IMR-90 (cell line): Measurements from ENCODE around the gene CTDSPL. TPM values are rescaled to one million over a fixed set of nuclear protein-coding genes. Genes with fewer than 3 reads are reported as not detected.

Experiments used
- ATAC-seq: fragments of 200-7000 bp; cut with Tn5 transposase; 2 replicates; pipeline ENCODE4 v1.9.1; 2020; ENCODE audit warnings: low read depth, mild to moderate bottlenecking, moderate library complexity
- BruUV-seq: library from RNA; stranded (reverse); fragments of 400-500 nt; replicated peaks from 2 replicates; lab custom pipeline; 2021; lab: Mats Ljungman, UMichigan
- CTCF ChIA-PET: fragments of 300-600 bp; formaldehyde crosslinking; extraction: SDS; loops from one replicate; lab custom pipeline; 2021; ENCODE audit warnings: antibody characterized with exemption; lab: Yijun Ruan, JAX
- POLR2A ChIA-PET: fragments of 300-600 bp; sonication (Branson Sonifier 250); formaldehyde crosslinking; loops from one replicate; lab custom pipeline; 2022; ENCODE audit warnings: antibody characterized with exemption; ENCODE audit not compliant: unreplicated experiment; lab: Charles Lee
- DNase-seq: peaks from one replicate; pipeline ENCODE4 v3.0.0; 2013
- H2AFZ ChIP-seq: replicated peaks from 2 replicates; pipeline ENCODE3; 2013; ENCODE audit warnings: low read length, mild to moderate bottlenecking; ENCODE audit not compliant: poor library complexity
- H2AK5ac ChIP-seq: 2 replicates; pipeline ENCODE4 v1.6.1; 2013; ENCODE audit warnings: low read depth, low read length, inconsistent platforms
- H2AK9ac ChIP-seq: replicated peaks from 2 replicates; pipeline ENCODE3; 2013; ENCODE audit warnings: mild to moderate bottlenecking, low read depth, low read length, moderate library complexity; ENCODE audit not compliant: poor library complexity
- H2BK120ac ChIP-seq: 2 replicates; pipeline ENCODE4 v1.6.1; 2013; ENCODE audit warnings: low read depth, low read length, inconsistent platforms
- H2BK15ac ChIP-seq: 3 replicates; pipeline ENCODE4 v1.6.1; 2013; ENCODE audit warnings: low read depth, low read length, inconsistent platforms
- H2BK20ac ChIP-seq: 2 replicates; pipeline ENCODE4 v1.6.1; 2013; ENCODE audit warnings: low read depth, mild to moderate bottlenecking, inconsistent platforms, low read length, moderate library complexity
- H2BK5ac ChIP-seq: 2 replicates; pipeline ENCODE4 v1.6.1; 2013; ENCODE audit warnings: mild to moderate bottlenecking, low read depth, low read length, inconsistent platforms; ENCODE audit not compliant: poor library complexity, severe bottlenecking
- H3K14ac ChIP-seq: replicated peaks from 2 replicates; pipeline ENCODE4 v1.6.1; 2013; ENCODE audit warnings: low read depth, low read length, inconsistent platforms
- H3K18ac ChIP-seq: 2 replicates; pipeline ENCODE4 v1.6.1; 2013; ENCODE audit warnings: low read depth, low read length, control low read depth
- H3K23ac ChIP-seq: 2 replicates; pipeline ENCODE4 v1.6.1; 2013; ENCODE audit warnings: low read depth, low read length, inconsistent platforms
- H3K27ac ChIP-seq: 2 replicates; pipeline ENCODE4 v1.5.1; 2013; ENCODE audit warnings: mild to moderate bottlenecking, control low read depth, low read length; ENCODE audit not compliant: insufficient read depth
- H3K27me3 ChIP-seq: 2 replicates; pipeline ENCODE4 v1.6.1; 2013; ENCODE audit warnings: low read length; ENCODE audit not compliant: control insufficient read depth, insufficient read depth
- H3K36me3 ChIP-seq: 2 replicates; pipeline ENCODE4 v1.6.1; 2013; ENCODE audit warnings: low read length, mixed read lengths; ENCODE audit not compliant: control insufficient read depth, insufficient read depth
- H3K4ac ChIP-seq: 2 replicates; pipeline ENCODE4 v1.6.1; 2013; ENCODE audit warnings: low read depth, low read length, inconsistent platforms
- H3K4me1 ChIP-seq: 2 replicates; pipeline ENCODE4 v1.6.1; 2013; ENCODE audit warnings: low read length, mixed read lengths; ENCODE audit not compliant: control insufficient read depth, insufficient read depth
- H3K4me2 ChIP-seq: 2 replicates; pipeline ENCODE4 v1.6.1; 2013; ENCODE audit warnings: low read depth, mild to moderate bottlenecking, control low read depth, low read length, moderate library complexity
- H3K4me3 ChIP-seq: 2 replicates; pipeline ENCODE4 v1.5.1; 2013; ENCODE audit warnings: low read depth, mild to moderate bottlenecking, control low read depth, low read length, moderate library complexity; ENCODE audit not compliant: insufficient read depth
- H3K56ac ChIP-seq: 2 replicates; pipeline ENCODE4 v1.6.1; 2013; ENCODE audit warnings: low read length, inconsistent platforms; ENCODE audit not compliant: insufficient read depth; ENCODE audit errors: extremely low read depth
- H3K79me1 ChIP-seq, 2 experiments: 2 replicates each; pipeline ENCODE4 v1.6.1; 2013; ENCODE audit warnings: low read length in 2 of 2, inconsistent platforms in 1 of 2, low read depth in 1 of 2
- H3K9ac ChIP-seq: 2 replicates; pipeline ENCODE4 v1.6.1; 2013; ENCODE audit warnings: low read depth, low read length, control low read depth
- H3K9me1 ChIP-seq: 2 replicates; pipeline ENCODE4 v1.6.1; 2013; ENCODE audit warnings: low read length, inconsistent platforms; ENCODE audit not compliant: insufficient read depth
- H3K9me3 ChIP-seq: 2 replicates; pipeline ENCODE4 v1.6.1; 2013; ENCODE audit warnings: low read length; ENCODE audit not compliant: control insufficient read depth, insufficient read depth
- H4K20me1 ChIP-seq: 2 replicates; pipeline ENCODE4 v1.6.1; 2013; ENCODE audit warnings: low read length, inconsistent platforms; ENCODE audit not compliant: insufficient read depth
- H4K5ac ChIP-seq: 2 replicates; pipeline ENCODE4 v1.6.1; 2013; ENCODE audit warnings: mild to moderate bottlenecking, low read depth, low read length, control low read depth
- H4K8ac ChIP-seq, 2 experiments: 2 replicates each; pipeline ENCODE4 v1.6.1; 2013; ENCODE audit warnings: low read depth in 2 of 2, low read length in 2 of 2, control low read depth in 1 of 2, inconsistent platforms in 1 of 2
- H4K91ac ChIP-seq: 2 replicates; pipeline ENCODE4 v1.6.1; 2013; ENCODE audit warnings: low read depth, low read length, inconsistent platforms; ENCODE audit not compliant: insufficient read depth
- BHLHE40 ChIP-seq: fragments of 150-350 bp; IDR thresholded peaks from 2 replicates; pipeline ENCODE4 v1.6.1; 2016; ENCODE audit warnings: mild to moderate bottlenecking, low read depth, low read length
- CEBPB ChIP-seq: IDR thresholded peaks from 2 replicates; pipeline ENCODE4 v1.6.1; 2012; ENCODE audit warnings: low read depth, low read length, improper control_type of control experiment
- ELK1 ChIP-seq: fragments of 150-350 bp; IDR thresholded peaks from 2 replicates; pipeline ENCODE4 v1.6.1; 2016; ENCODE audit warnings: low read depth, mild to moderate bottlenecking, low read length, moderate library complexity, borderline replicate concordance
- MAFK ChIP-seq: IDR thresholded peaks from 2 replicates; pipeline ENCODE4 v1.6.1; 2012; ENCODE audit warnings: low read depth, low read length, improper control_type of control experiment
- MAZ ChIP-seq: IDR thresholded peaks from 2 replicates; pipeline ENCODE4 v1.6.1; 2012; ENCODE audit warnings: low read depth, mild to moderate bottlenecking, low read length, improper control_type of control experiment, moderate library complexity, borderline replicate concordance
- NFE2L2 ChIP-seq: fragments of 150-350 bp; IDR thresholded peaks from 2 replicates; pipeline ENCODE4 v1.6.1; 2016; ENCODE audit warnings: low read depth, mild to moderate bottlenecking, low read length
- RAD21 ChIP-seq: IDR thresholded peaks from 2 replicates; pipeline ENCODE4 v1.6.1; 2012; ENCODE audit warnings: low read length, improper control_type of control experiment
- RCOR1 ChIP-seq: IDR thresholded peaks from 2 replicates; pipeline ENCODE4 v1.6.1; 2012; ENCODE audit warnings: mild to moderate bottlenecking, low read length, improper control_type of control experiment; ENCODE audit not compliant: insufficient replicate concordance
- SMC3 ChIP-seq: fragments of 150-350 bp; IDR thresholded peaks from 2 replicates; pipeline ENCODE4 v1.6.1; 2016; ENCODE audit warnings: low read depth, mild to moderate bottlenecking, antibody characterized with exemption, low read length, moderate library complexity
- WGBS, 2 experiments: methylation state at CpG; one replicate each; pipeline versions ENCODE4 v1.1.5 to v1.1.7; 2013; ENCODE audit warnings: missing lambda C conversion rate in 2 of 2; ENCODE audit not compliant: insufficient read length in 1 of 2; ENCODE audit errors: extremely low coverage in 2 of 2; 5-methylcytosine and 5-hydroxymethylcytosine counted together
- dilution Hi-C: fragments of 300-500 bp; cut with HindIII; formaldehyde crosslinking; loops from one replicate; pipeline ENCODE4 v1.14.3; 2018; ENCODE audit warnings: low sequenced_read_pairs; ENCODE audit not compliant: unreplicated experiment
- in situ Hi-C: fragments of 300-500 bp; cut with MboI; formaldehyde crosslinking; loops from 3 replicates; pipeline ENCODE4 v1.14.3; 2019; ENCODE audit warnings: low sequenced_read_pairs, inconsistent platforms, mixed read lengths
- intact Hi-C: fragments of 100-400 bp; cut with micrococcal nuclease; formaldehyde crosslinking; loops from 2 replicates; pipeline ENCODE4 v1.10.0; 2022
- polyA plus RNA-seq, 3 experiments: library from polyadenylated mRNA; depleted of rRNA; stranded (reverse); fragments of >200 nt; gene quantifications; 2 replicates each; pipeline ENCODE4 v1.2.3, GENCODE V29; 2012; ENCODE audit warnings: low replicate concordance in 1 of 3
- total RNA-seq: library from RNA; depleted of rRNA; stranded (reverse); fragments of >200 nt; gene quantifications from 2 replicates; pipeline ENCODE4 v1.2.3, GENCODE V29; 2012

CTDSPL gene
- total and polyA plus RNA-seq, 2 of the 4 experiments (the other 2 are of a cell fraction) = 24.5 to 29.0 TPM

GRCh38 chr3:37984596-37984995, 122.9 kb downstream of the CTDSPL start:
- POLR2A ChIA-PET = no interaction called here
- CTCF ChIA-PET = no interaction called here
- TF ChIP-seq NFE2L2 = no peak
- TF ChIP-seq ELK1 = no peak
- no peak for TF ChIP-seq SMC3
- TF ChIP-seq CEBPB = no peak
- no peak for TF ChIP-seq MAFK
- no peak for TF ChIP-seq BHLHE40
- TF ChIP-seq RCOR1 = no peak
- no peak for TF ChIP-seq RAD21
- no peak for TF ChIP-seq MAZ
- Histone ChIP-seq H4K91ac (no peak overlapping the region), H3K79me1 (0 out of 4 replicates have a peak, but pooled peaks cover 0 to 2% of the 10 kb centered on the region in 2 experiments), H3K9me3 (no peaks in the 10 kb centered on the region), H3K9ac (no peak overlapping the region), H3K9me1 (peaks cover 7% of the 10 kb centered on the region; the same call in 1 of the 2 replicates), H3K27ac (no peak overlapping the region), H4K8ac (no peak overlapping the region), H2AFZ (no peak overlapping the region), H2BK20ac (no peak overlapping the region), H3K36me3 (peaks cover 20% of the 10 kb centered on the region), H2BK5ac (no peak overlapping the region), H3K14ac (no peak overlapping the region), H3K4me2 (no peak overlapping the region), H3K4me1 (no peaks in the 10 kb centered on the region), H2AK9ac (no peak overlapping the region), H3K4me3 (no peak overlapping the region), H2AK5ac (no peak overlapping the region), H3K4ac (no peak overlapping the region), H4K5ac (no peak overlapping the region), H2BK120ac (no peak overlapping the region), H3K27me3 (no peaks in the 10 kb centered on the region), H3K18ac (no peak overlapping the region), H2BK15ac (no peak overlapping the region), H3K23ac (no peak overlapping the region), H4K20me1 (no peaks in the 10 kb centered on the region), H3K56ac (no peak overlapping the region)
- BruUV-seq = no TSS peak
- no peak for DNase-seq
- intact Hi-C loops (no loop called here), dilution Hi-C loops (no loop called here), in situ Hi-C loops (no loop called here)
- 95% methylated on average over 4 of the region's 7 CpGs; no CpG with 5 or more reads in 1 of the 2 experiments for WGBS, 2 experiments
- ATAC-seq = no peak
